GM18505 (cell line): ENCODE measurements around the gene NKD2.
"Not testable (repeated sequence)": the region's sequence is repeated elsewhere in the genome, so short reads cannot be mapped to it uniquely, and the experiment has no call there.

ENCODE experiments used
- ATAC-seq: cut with Tn5 transposase; IDR thresholded peaks from one replicate; pipeline ENCODE4 v1.9.1; 2021; ENCODE audit not compliant: unreplicated experiment
- POLR2A ChIP-seq: IDR thresholded peaks from 4 replicates; pipeline ENCODE4 v1.6.1; 2011; ENCODE audit warnings: borderline replicate concordance; ENCODE audit not compliant: insufficient read depth, insufficient read length; ENCODE audit errors: extremely low read depth

The NKD2 gene

GRCh38 chr5:999724-1000123 lies 8.9 kb upstream of the NKD2 start:
- TF ChIP-seq POLR2A = no peak
- no peak for ATAC-seq

- TF ChIP-seq POLR2A = no peak
- ATAC-seq = no peak
These were observed 8.3 kb upstream of the NKD2 start for GRCh38 chr5:1000329-1000728.

DNA sequence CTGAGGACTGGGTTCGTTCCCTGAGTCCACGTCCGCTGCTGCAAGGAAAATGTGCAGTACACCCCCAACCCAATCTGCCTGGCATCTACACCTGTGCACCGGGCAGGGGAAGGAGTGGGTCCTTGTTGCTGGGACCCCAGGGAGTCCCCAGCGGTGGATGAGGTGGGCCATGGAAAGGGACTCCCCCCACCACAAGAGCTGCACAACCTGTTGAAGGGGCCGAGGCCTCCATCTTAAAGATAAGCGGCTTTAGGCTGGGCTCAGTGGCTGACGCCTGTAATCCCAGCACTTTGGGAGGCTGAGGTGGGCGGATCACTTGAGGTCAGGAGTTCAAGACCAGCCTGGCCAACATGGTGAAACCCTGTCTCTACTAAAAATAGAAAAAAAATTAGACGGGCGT lies 7.8 kb upstream of the NKD2 start:
- ATAC-seq = not testable (repeated sequence)

DNA sequence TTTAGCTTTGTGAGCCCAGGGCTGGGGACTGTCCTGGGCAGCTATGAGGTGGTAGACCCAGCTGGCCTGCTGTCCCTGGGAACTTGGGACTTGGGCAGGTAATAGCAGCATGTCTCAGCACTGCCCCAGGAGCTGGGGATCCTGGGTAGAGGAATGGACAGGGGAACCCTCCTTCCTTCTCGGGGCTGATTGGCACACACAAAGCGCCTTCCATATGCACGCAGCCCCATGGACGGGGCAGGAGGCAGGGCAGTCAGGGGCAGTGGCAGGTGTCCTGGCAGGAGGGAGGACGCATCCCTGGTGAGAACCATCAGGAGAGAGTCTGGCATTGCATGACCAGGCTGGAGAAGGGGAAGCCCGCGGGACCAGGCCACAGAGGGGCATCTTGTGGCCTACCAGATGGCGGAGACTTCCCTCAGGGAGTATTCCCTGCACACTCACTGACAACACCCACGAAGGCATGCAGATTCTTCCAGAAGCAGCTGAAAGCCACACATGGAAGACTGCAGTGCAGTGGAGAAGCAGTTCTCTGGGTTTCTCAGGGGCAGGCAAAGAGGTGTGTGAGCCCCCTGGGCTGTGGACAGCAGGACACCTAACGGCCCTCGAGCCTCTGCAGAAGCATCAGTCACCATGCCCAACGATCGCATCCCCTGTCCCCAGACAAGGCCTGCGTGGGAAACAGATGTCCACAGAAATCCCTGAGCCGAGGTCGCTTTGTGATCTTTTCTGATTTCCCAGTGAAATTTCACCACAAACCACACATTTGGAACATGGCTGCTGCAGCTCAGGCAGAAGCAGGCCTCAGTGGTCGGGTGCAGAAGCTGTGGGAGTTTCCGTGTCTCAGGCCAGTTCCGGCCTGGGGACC lies 7.0 kb upstream of the NKD2 start:
- TF ChIP-seq POLR2A = no peak
- no peak for ATAC-seq

DNA sequence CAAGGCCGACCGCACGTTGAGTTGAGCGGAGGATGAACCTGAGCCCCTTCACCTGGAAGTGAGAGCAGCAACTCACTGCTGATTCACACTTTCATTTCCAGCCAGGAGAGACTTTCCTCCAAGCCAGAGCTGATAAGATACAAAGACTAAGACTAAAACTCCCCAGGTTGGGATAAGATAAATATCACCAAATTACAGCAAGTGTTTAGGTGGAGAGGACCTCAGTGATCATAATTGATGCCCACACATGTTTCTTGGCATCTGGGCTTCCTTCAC lies 6.4 kb upstream of the NKD2 start:
- ATAC-seq = no peak

GRCh38 chr5:1002836-1003235 lies 5.8 kb upstream of the NKD2 start:
- TF ChIP-seq POLR2A = no peak

More for the DNA sequence above, 6.4 kb upstream of the NKD2 start:
- TF ChIP-seq POLR2A = no peak

GRCh38 chr5:1003296-1003937 lies 5.2 kb upstream of the NKD2 start:
- no peak for TF ChIP-seq POLR2A
- no peak for ATAC-seq

More at GRCh38 chr5:1002836-1003235, 5.8 kb upstream of the NKD2 start:
- ATAC-seq = no peak

- no peak for ATAC-seq
- TF ChIP-seq POLR2A = no peak
These were observed 3.9 kb upstream of the NKD2 start for GRCh38 chr5:1004461-1005248.

- no peak for TF ChIP-seq POLR2A
- no peak for ATAC-seq
These were observed 3.3 kb upstream of the NKD2 start for GRCh38 chr5:1005249-1005851.

DNA sequence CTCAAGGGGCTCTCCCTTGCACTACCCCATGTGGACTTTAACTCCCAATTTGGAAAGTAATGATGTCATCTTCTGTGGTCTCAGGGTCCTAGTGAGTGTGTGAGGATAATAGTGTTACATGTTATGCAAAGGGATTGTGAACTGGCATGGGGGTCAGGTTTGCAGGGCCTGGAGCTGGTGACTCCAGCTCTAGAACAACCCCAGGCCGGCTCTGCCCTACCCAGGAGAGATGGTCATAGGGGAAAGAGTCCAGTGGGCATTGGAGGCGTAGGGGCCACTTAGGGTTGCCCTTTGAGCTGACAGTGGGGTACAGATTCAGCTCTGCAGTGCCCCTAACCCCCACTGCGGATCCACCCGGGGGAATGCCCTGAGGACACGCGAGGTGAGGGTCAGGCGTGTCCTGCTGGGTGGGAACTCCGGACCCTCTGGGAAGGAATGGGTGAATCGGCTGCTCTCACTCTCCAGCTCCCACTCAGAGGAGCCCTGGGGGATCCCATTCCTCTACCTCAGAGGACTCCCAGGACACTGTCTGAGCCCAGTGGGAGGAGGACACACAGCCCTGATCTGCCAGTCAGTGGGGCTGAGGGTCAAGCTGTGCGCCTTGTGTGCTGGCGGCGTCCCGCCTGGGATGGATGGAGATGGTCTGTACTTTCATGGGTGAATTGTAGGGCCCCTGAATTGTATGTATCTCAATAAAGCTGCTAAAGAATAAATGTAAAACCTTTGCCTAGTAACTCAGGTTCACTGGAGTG lies 2.5 kb upstream of the NKD2 start:
- ATAC-seq = no peak
- no peak for TF ChIP-seq POLR2A

- TF ChIP-seq POLR2A = no peak
- ATAC-seq = no peak
These were observed 1.9 kb upstream of the NKD2 start for GRCh38 chr5:1006656-1007071.

GRCh38 chr5:1007221-1007680 lies 1.4 kb upstream of the NKD2 start:
- TF ChIP-seq POLR2A = no peak

More at GRCh38 chr5:1007221-1007680, 1.4 kb upstream of the NKD2 start:
- ATAC-seq = no peak
